Kidney (tissue), 14 donors: ENCODE measurements around the gene SLC7A6. TPM values are rescaled to one million over a fixed set of nuclear protein-coding genes. Genes with fewer than 3 reads are reported as not detected.

Experiments
- DNase-seq, 5 donors: peaks; one replicate each; pipeline ENCODE4 v3.0.0-alpha.2; 2013 to 2020
- FAIRE-seq: peaks from 2 replicates; lab custom pipeline; 2012; peaks lifted over from hg19 to GRCh38; lab: Jason Lieb, UNC
- H3K27ac ChIP-seq, 2 donors: one replicate each; pipeline ENCODE4 v1.7.0; 2013; ENCODE audit warnings: low read depth in 2 of 2, low read length in 2 of 2, inconsistent platforms in 1 of 2
- H3K27me3 ChIP-seq: one replicate; pipeline ENCODE4 v1.7.1; 2013; ENCODE audit warnings: low read length, inconsistent platforms; ENCODE audit not compliant: control insufficient read depth, insufficient read depth
- H3K36me3 ChIP-seq, 3 donors: one replicate each; pipeline versions ENCODE4 v1.7.0 to v1.7.1; 2013; ENCODE audit warnings: low read length in 3 of 3, control low read depth in 1 of 3, inconsistent platforms in 1 of 3; ENCODE audit not compliant: insufficient read depth in 3 of 3, control insufficient read depth in 2 of 3
- H3K4me1 ChIP-seq, 3 donors: one replicate each; pipeline versions ENCODE4 v1.7.0 to v1.7.1; 2013; ENCODE audit warnings: low read length in 3 of 3, inconsistent platforms in 1 of 3, low read depth in 1 of 3; ENCODE audit not compliant: control insufficient read depth in 2 of 3, insufficient read depth in 2 of 3
- H3K4me3 ChIP-seq, 3 donors: one replicate each; pipeline versions ENCODE4 v1.7.0 to v1.8.1; 2013; ENCODE audit warnings: low read length in 3 of 3, control low read depth in 1 of 3, inconsistent platforms in 1 of 3
- H3K9ac ChIP-seq, 3 donors: one replicate each; pipeline versions ENCODE4 v1.7.0 to v1.7.1; 2013; ENCODE audit warnings: low read length in 3 of 3, control low read depth in 1 of 3, inconsistent platforms in 1 of 3
- H3K9me3 ChIP-seq, 3 donors: one replicate each; pipeline versions ENCODE4 v1.7.0 to v1.7.1; 2013; ENCODE audit warnings: low read length in 3 of 3, control low read depth in 1 of 3, inconsistent platforms in 1 of 3; ENCODE audit not compliant: control insufficient read depth in 2 of 3, insufficient read depth in 1 of 3
- intact Hi-C: fragments of 100-400 bp; cut with DNase I; formaldehyde crosslinking; loops from one replicate; pipeline ENCODE4 v1.11.1; 2022
- polyA plus RNA-seq: library from polyadenylated mRNA; stranded (reverse); fragments of 350-450 nt; fragmentation: Illumina TruSeq; extraction: RNeasy Lipid Tissue Mini Kit (QIAGEN cat#74804); gene quantifications from one replicate; pipeline ENCODE4 v1.2.3, GENCODE V29; 2014; ENCODE audit warnings: low read depth, low replicate concordance; ENCODE audit not compliant: insufficient read depth
- total RNA-seq: library from RNA; stranded (reverse); fragmentation: NEBNext Ultra II Directional; extraction: Animal tissue kit (Norgen Biotek cat#: 25700); gene quantifications from one replicate; pipeline ENCODE4 v1.2.1, GENCODE V29; 2021
- TF ChIP-seq, protein P1 (sequence below): IDR thresholded peaks from 3 replicates; pipeline ENCODE4 v1.5.1; 2012; ENCODE audit warnings: mild to moderate bottlenecking, moderate library complexity, borderline replicate concordance; ENCODE audit not compliant: insufficient read depth; ENCODE audit errors: extremely low read depth
- donor health status: control.
- donor health status: control.
- donor health status: control.
- donor health status: control.
- donor health status: control.
- donor health status: DM: yes; HTN: yes; CAD: no.
- donor health status: Normal renal cell carcinoma (clear cell type).

The SLC7A6 gene
- total and polyA plus RNA-seq, 2 donors from 2014 or later: 5.0 to 24.0 TPM

DNA sequence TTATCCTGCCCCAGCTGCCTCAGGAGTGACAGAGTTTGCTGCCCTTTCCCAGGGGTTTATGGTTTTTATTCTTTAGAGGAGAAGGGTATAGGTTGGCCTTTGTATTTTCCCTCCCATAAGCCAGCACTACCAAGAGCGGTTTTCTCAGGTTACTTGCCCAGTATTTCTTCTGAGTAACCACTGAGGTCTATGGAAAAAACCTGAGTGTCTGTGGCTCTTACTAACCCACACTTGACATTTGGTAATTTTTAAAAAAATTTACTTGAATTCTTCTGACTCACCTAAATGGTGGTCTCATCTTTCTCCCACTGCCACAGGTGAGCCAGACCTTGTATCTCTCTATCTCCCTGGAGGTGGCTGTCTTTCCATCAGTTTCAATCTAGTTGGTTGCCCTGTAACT, 6.0 kb downstream of the SLC7A6 start:
- TF ChIP-seq, protein P1, sequence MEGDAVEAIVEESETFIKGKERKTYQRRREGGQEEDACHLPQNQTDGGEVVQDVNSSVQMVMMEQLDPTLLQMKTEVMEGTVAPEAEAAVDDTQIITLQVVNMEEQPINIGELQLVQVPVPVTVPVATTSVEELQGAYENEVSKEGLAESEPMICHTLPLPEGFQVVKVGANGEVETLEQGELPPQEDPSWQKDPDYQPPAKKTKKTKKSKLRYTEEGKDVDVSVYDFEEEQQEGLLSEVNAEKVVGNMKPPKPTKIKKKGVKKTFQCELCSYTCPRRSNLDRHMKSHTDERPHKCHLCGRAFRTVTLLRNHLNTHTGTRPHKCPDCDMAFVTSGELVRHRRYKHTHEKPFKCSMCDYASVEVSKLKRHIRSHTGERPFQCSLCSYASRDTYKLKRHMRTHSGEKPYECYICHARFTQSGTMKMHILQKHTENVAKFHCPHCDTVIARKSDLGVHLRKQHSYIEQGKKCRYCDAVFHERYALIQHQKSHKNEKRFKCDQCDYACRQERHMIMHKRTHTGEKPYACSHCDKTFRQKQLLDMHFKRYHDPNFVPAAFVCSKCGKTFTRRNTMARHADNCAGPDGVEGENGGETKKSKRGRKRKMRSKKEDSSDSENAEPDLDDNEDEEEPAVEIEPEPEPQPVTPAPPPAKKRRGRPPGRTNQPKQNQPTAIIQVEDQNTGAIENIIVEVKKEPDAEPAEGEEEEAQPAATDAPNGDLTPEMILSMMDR: no peak
- FAIRE-seq: no peak
- no peak for DNase-seq
- Histone ChIP-seq H3K27ac (no peak overlapping the region), H3K36me3 (peaks cover 0 to 7% (median 0%) of the 10 kb centered on the region in 3 donors), H3K4me1 (peaks cover 0 to 15% (median 4%) of the 10 kb centered on the region in 3 donors), H3K9me3 (no peaks in the 10 kb centered on the region), H3K27me3 (no peaks in the 10 kb centered on the region), H3K9ac (no peak overlapping the region), H3K4me3 (no peak overlapping the region)
- intact Hi-C loops: no loop called here

DNA sequence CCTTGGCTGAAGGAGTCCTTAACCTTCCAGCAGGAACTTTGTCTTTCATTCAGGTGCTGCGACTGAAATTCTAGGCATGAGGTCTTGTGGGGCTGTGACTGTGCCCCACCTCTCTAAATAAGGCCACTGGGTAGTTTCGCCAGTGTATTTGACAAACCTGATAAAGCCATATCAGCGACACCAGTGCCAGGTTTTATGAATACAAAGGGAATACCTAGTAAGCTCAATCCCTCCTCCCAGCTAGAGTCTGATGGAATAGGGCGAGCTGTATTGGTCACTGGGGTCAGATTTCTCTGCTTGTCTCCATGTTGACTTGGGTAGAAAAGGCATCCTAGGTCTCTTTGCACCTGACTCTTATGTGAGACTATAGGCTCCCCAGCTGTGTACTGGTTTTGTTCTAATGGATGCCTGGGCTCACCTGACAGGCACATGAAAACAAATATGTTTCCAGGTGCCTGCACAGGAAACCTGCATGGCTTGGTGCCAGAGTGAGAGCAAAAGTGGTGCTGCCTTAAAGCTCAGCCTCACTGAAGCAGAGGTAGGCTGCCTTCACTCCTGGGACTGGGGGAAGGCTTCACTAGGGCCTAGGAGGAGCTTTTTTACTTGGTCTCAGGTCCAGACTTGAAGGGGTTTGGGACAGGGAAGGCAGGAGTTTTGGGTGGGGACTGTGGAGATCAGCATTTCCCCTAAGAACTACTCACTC, 8.3 kb downstream of the SLC7A6 start:
- H3K4me3 ChIP-seq: no peak overlapping the region
- peaks cover 0 to 13% (median 0%) of the 10 kb centered on the region in 3 donors for H3K4me1 ChIP-seq
- no peaks in the 10 kb centered on the region for H3K9me3 ChIP-seq
- no peaks in the 10 kb centered on the region for H3K27me3 ChIP-seq
- DNase-seq: peak in 2 of 5 donors; percentile 44 to 66
- intact Hi-C loops: no loop called here
- no peak for FAIRE-seq
- peak overlapping the region in 1 of 3 donors; percentile 31 for H3K9ac ChIP-seq
- H3K36me3 ChIP-seq: peaks cover 0 to 7% (median 0%) of the 10 kb centered on the region in 3 donors
- H3K27ac ChIP-seq: peak overlapping the region; percentile 52 to 80
- TF ChIP-seq, protein P1: no peak

GRCh38 chr16:68273459-68273858, 9.1 kb downstream of the SLC7A6 start:
- no peak for FAIRE-seq
- Histone ChIP-seq H3K9ac (peak overlapping the region in 1 of 3 donors; percentile 31), H3K36me3 (peaks cover 0 to 7% (median 0%) of the 10 kb centered on the region in 3 donors), H3K4me3 (no peak overlapping the region), H3K27me3 (no peaks in the 10 kb centered on the region), H3K27ac (peak overlapping the region in 1 of 2 donors; percentile 52), H3K9me3 (no peaks in the 10 kb centered on the region), H3K4me1 (peaks cover 0 to 10% (median 0%) of the 10 kb centered on the region in 3 donors)
- DNase-seq: no peak
- intact Hi-C loops: no loop called here
- TF ChIP-seq, protein P1: no peak
